Measurements from ENCODE around the gene CHST13.
"Not testable (repeated sequence)": the region's sequence is repeated elsewhere in the genome, so short reads cannot be mapped to it uniquely, and the experiment has no call there.

The CHST13 gene

DNA sequence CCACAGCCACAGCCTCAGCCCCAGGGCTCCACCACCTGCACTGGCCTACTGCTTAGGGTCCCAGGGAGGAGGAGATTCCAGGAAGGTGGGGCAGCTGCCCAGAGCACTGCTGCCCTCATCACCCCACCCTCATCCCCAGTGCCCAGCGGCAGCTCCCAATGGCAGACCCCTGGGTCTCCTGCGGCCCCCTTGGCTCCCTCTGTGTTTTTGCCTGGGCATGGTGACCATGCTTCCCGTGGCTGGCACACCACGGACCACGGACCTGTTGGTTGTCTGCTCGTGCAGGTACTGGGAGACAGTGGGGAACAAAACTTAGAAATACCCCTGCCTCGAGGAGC lies 2.7 kb downstream of the CHST13 start:
- DNase-seq (ENCODE audit: low spot score): no peak

DNA sequence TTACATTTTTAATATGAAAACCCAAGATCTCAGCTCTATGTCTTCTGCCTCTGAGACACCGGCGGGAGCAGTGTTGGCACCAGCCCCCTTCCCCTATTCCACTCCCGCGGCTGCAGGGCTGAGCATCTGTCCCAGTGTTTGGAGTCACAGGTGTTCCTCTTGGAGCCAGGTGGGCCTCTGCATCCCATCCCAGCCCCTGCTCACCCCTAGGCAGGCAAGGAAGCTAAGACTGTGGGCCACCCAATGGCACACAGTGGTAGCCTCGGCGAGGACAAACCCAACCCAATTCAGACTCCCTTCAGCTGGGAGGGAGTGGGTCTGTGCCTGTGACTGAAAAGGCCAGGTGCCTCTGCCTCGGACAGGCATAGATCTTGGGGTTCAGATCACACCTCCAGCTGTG lies 3.1 kb downstream of the CHST13 start:
- no peak for DNase-seq (ENCODE audit: low spot score)

DNA sequence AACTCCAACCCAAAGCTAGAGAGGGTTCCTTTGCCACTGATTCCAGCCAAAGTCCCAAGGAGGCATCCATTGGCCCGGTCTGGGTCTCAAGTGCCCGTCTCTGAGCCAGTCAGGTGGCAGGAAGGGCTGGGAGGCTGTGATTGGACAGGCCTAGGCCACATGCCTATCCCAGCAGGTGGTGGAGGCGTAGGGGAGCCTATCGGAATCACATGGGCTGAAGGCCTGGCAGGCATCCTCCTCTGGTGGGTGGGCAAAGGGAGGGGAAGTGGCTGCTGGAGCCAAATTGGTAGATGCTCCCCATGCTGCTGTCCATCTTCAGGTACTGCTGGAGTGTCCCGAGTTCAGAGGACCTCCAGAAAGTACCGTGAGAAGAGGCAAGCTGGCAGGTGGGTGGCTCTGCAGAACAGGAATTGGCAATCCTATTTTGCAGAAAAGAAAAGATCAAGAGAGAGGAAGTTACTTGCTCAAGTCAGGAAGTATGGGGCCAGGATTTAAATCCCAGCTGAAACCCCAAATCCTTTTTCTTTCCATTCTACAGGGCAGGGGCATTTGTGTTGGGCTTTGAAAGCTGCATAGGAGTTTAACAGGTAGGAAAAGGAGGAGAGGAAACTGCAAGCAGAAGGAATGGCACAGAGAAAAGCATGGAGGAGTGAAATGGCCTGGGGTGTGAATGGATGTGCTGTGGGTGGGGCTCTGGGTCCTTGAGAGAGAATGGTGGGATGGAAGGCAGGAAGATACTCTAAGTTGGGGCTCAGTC lies 3.7 kb downstream of the CHST13 start:
- no peak for DNase-seq (ENCODE audit: low spot score)

DNA sequence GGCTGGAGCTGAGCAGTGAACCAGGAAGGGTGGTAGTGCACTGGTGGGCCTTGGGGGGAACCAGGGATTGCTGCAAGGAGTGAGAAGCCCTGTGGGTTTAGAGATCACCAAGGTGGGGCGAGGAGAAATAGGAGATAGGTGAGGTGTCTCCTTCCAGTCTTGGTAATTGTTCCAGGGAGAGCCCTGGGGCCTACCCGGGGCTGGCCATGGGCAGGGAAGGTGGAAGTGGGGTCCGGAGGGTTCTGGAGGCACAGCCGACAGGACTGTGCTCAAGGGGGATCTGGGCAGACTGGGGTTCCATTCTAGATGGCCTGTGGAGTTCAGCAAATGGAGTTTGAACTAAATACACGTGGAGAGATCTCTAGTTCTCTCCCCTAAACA lies 4.5 kb downstream of the CHST13 start:
- no peak for DNase-seq (ENCODE audit: low spot score)

DNA sequence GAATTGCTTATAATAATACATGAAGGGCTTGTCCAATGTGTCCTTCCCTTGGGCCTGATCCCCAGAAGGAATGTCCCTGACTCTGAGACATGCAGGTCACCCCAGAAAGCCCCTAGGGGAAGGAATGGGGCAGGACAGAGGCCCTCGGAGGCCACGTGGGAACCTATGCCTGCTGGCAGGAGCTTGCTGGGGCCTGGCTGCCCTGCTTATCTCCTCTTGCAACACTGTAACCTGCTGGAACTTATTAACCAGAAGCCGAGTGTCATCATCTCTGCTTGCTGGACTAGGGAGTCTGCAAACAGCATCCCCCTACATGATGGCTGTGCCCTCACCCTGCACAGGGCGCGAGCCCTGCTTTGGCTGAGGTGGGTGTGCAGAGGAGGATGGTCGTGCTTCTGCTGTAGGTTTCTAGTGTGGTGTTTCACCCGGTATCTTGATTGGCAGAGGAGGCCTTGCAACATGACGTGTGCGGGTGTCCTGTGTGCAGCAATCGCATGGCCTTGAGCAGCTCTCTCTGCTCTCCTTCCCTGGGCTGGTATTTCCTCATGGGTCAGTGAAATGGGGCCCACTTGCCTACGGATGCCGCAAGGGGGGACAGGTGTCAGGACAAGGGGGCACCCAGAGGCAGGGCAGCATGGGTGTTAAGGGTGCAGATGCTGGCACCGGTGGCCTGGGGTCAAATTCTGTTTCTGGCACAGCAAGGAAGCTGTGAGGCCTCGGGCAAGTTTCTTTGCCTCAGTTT lies 5.0 kb downstream of the CHST13 start:
- DNase-seq (ENCODE audit: low spot score): peak; percentile 41

DNA sequence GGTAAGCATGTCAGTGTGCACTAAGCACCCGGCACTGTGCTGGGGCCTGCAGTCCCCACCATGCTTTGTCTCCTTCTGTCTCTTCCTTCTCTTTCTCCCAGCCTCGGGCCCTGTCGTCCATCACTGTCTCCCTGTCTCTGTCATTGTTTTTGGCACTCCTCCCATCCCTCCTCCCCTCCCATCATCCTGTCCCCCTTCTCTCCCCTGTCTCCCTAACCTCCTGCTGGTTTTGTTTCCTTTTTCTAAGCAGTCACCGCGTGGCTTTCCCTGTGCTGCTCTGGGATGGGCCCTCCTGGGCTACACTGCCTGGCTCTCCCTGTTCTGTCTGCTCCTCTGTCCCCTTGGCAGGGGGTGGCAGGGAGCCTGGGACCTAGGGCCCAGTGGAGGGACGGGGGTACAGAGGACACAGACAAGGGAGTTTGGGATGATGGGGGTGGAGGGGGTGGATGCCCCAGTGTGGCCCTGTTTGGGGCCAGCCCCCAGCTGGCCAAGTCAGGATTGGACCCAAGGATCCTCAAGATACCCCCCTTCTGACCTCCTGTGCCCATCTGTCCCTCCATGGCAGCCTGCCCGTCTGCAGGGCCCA lies 5.7 kb downstream of the CHST13 start:
- no peak for DNase-seq (ENCODE audit: low spot score)

DNA sequence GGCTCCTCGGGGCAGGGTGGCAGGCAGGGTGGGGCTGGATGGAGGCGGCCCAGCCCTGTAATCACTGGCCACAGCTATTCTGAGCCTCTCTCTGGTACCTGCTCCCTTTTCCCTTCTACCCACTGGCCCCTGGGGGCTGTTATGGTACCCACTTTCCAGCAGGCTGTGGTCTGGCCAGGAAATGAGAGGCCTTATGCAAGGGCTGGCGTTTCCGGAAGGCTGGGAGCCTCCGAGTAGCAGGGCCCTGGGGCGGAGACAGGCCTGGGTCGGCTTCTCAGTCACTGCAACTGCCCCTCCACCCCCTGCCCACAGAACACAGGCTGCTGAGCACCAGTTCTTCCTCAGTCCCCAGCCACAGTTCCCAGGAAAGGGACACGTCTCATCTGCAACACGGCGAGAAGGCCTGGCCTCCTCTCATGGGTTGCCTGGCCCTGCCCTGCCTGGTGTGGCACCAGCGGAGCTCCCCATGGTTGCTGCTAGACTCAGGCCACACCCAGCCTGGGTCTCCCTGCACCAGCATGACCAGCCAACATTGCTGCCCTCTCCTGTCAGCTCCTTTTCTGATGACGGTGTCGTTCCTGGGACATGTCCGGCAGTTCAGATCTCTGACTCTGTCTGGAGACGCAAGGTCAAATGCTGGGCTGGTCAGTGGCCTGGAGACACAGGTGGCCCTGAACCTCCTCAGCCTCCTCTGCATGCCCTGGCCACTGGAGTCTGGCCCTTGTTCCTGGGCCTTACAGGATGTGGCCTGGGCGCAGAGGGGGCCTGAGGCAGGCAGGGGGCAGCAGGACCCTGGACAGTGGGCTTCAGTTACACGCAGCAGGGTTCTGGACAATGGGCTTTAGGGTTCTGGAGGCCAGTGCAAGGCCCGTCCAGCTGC lies 6.5 kb downstream of the CHST13 start:
- DNase-seq (ENCODE audit: low spot score): no peak

DNA sequence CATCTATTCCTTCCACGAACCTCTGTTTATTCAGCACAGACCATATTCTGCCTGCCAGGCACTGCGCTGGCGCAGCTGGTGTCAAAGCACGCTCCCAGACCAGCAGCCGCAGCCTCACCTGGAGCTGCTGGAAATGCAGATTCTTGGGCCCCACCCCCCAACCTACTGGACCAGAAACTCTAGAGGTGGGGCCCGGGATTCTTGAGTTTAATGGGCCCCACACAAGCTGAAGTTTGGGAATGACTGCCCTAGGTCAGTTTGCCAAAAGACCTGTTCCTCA lies 7.0 kb downstream of the CHST13 start:
- no peak for DNase-seq (ENCODE audit: low spot score)

DNA sequence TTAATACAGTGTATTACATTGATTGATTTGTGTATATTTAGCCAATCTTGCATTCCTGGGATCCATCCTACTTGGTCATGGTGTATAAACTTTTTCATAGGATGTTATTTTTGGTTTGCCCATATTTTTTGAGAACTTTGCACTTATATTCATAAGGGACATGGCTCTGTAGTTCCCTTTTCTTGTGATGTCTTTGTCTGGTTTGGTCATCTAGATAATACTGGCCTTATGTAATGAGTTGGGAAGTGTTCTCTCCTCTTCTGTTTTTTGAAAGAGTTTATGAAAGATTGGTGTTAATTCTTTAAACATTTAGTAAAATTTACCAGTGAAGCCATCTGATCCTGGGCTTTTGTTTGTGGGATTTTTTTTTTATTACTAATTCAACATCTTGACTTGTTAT lies 9.6 kb downstream of the CHST13 start:
- no peak for DNase-seq (ENCODE audit: low spot score)

DNA sequence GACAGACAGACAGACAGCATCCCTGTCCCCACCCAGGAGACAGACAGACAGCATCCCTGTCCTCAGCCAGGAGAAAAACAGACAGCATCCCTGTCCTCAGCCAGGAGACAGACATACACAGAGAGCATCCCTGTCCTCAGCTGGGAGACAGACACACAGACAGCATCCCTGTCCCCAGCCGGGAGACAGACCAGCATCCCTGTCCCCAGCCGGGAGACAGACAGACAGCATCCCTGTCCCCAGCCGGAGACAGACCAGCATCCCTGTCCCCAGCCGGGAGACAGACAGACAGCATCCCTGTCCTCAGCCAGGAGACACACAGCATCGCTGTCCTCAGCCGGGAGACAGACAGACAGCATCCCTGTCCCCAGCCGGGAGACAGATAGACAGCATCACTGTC lies 10.8 kb downstream of the CHST13 start:
- DNase-seq (ENCODE audit: low spot score): not testable (repeated sequence)

DNA sequence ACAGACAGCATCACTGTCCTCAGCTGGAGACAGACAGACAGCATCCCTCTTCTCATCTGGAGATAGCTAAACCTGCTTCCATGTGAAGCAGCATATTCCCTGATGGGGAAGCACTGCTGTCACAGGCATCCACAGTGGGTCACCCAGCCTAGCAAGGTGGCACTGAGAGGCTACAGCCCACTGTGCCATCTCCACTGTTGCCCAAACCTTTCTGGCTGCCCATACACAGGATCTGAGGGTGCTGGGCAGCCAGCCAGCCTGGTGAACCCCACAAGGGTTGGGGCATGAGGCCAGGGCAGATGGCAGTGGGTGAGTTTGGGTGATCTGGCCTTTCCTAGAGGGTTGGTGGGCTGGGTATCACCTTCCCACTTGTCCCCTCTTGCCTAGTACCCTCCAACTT lies 11.7 kb downstream of the CHST13 start:
- no peak for DNase-seq (ENCODE audit: low spot score)

DNA sequence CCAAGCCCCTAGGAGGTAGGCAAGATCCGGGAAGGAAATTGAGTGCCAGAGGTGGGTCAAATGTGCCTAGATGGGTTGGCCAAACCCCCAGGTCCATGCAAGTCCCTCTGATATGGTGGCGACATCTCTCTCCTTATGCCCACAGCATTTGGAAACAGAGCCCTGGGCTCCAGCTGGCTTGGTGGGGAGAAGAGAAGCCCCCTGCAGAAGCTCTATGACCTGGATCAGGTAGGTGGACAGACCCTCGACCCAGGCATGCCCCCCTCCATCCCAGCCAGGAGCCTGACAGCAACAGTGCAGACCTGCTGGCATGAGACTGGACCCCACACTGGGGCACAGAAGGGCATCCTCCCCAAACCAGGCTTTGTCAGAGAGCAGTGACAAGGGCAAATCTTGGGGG lies 12.2 kb downstream of the CHST13 start:
- no peak for DNase-seq (ENCODE audit: low spot score)

DNA sequence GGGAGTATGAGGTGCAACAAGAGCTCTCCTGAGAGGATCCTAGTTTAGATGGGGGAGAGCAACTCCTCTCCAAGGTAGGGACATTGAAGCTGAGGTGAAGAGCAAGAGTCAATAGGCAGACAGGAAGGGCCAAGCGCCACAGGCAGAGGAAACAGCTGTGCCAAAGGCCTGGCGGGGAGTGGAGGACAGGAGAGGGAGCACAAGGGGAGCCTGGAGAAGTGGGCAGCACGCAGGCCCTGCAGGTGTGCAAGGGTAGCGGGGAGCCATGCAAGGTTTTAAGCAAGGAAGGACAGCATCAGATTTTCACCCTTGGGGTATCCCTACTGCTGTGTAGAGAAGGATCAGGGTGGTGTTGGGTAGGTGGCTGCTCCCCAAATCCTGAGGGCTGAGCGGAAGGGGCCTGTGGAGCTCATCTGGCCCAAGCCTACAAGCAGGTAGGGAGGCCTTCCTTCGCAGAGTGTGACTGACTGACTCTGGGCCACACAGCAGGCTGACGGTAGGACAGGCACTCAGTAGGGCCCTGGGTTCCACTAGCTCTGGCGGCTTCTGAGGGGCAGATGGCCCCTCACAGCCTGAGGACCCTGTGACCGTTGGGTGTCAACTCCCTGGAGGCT lies 13.3 kb downstream of the CHST13 start:
- no peak for DNase-seq (ENCODE audit: low spot score)

DNA sequence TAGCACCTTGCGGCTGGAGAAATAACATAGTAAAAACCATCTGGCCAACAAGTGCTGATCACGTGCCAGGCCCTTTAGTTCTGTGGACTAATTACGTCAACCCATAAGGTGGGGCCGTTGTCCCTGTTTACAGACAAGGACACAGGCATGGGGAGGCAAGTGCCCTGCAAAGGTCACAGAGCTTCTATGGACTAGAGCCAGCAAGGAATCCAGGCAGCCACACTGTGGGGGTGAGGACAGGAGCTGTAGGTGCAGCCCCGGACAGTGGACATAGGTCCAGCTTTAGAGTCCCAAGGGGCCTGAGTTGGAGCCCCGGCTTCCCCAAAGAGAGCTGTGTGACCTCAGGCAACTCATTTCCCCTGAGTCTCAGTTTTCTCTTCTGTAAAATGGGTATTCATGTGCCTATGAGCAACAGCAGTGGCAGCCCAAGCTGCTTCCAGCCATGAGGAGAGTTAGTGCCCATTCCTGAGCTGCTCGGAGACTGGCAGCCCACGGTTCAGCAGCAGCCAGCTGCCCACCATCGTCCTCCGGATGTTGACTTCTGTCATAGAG lies 13.9 kb downstream of the CHST13 start:
- no peak for DNase-seq (ENCODE audit: low spot score)

DNA sequence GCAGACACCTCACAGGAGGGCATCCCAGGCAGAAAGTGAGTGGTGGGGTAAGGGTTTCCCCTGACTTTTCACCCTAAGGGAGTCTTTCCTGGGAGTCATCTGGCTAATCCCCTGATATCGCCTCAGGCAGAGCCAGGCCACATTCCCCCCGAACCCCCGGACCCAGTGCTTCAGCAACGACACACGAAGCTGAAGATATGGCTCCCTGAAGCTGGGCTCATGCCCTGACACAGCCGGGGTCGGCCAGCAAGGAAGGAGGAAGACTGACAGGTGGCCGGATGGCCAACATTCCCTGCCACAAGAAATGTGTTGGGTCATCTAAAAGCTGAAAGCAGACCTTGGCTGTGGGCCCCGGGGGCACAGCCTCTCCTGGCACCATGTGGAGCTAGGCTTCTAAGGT lies 14.4 kb downstream of the CHST13 start:
- no peak for DNase-seq (ENCODE audit: low spot score)

DNA sequence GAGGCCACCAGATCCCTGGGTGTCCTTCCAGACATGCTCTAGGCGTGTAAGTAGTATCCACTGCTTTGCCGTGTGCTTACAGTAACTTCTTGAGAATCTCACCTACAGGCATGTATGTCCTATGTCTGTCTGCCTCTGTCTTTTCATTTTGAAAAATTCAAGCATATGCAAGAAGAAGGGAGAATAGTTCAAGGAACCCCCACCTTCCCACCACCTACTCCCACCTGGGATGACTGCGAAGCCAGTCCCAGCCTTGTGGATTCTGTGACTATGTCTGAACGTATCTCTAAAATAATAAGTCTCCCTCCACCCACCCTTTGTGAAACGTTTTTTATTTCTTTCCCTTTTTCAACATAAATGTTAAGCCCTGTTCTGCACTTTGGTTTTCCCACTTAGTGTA lies 15.0 kb downstream of the CHST13 start:
- no peak for DNase-seq (ENCODE audit: low spot score)

DNA sequence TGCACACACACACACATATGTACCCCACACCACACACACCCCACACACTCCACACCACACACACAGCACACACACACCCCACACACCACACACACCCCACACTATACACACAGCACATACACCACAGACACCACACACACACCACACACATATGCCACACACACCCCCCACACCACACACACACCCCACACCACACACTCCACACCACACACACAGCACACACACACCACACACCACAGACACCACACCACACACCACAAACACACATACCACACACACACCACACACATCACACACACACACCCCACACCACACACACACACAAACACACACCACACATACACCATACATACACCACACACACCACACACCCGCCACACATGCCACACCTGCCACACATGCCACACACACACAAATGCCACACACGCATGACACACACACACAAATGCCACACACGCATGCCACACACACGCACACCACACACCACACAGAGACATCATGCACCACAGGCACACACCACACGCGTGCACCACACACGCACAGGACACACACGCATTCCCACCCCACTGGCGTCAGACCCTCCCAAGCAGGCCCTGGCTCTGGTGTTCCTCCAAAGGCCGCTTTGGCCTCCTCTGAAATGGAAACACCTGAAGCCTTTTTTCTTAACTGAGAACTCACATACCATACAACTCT lies 15.7 kb downstream of the CHST13 start:
- no peak for DNase-seq (ENCODE audit: low spot score)

DNA sequence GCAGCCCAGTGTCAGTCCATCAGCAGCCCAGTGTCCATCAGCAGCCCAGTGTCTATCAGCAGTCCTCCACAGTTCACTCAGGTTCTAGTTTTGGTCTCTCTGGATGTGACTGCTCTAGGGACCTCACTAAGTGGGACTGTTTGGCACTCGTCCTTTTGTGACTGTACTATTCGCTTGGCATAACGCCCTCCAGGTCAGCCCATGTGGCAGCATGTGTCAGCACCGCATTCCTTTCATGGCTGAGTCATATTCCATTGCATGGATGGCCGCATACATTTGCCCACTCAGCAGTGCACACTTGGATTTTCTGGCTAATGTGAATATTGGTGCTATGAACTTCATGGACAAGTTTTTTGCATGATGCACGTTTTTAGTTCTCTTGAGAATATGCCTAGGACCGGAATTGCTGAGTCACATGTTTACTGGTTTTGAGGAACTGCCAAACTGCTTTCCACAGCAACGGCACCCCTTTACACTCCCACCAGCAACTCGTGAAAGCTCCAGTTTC lies 16.4 kb downstream of the CHST13 start:
- DNase-seq (ENCODE audit: low spot score): peak; percentile 89

DNA sequence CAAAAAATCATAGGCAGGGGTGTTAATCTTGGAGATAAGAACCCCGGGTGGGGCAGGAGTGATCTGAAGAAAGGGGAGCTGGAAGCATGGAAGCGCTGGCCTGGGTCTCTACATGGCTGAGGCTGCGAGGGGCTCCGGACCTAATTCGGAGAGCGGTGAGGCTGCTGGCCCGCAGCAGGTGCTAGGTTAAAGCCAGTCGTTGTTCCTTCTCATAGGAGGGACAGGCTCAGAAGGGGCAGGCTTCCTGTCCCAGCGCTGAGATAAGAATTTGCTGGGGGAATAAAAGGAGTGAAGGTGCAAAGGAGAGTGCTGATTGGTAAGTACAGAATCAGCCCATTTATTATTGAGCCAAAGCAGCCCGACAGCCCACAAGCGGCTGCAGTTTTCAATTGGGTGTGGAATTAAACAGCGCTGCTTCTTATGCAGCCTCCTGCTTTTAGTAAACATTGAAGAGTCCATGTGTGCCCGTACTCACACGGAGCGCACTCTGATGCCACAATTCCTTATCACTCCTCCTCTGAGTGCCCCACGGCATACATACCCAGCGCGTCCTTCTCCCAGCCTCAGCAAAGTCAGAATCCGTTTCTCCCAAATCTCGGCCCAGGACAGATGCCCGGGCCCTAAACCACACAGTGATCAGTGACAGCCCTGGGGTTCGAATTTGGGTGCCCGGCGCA lies 17.1 kb downstream of the CHST13 start:
- no peak for DNase-seq (ENCODE audit: low spot score)

DNA sequence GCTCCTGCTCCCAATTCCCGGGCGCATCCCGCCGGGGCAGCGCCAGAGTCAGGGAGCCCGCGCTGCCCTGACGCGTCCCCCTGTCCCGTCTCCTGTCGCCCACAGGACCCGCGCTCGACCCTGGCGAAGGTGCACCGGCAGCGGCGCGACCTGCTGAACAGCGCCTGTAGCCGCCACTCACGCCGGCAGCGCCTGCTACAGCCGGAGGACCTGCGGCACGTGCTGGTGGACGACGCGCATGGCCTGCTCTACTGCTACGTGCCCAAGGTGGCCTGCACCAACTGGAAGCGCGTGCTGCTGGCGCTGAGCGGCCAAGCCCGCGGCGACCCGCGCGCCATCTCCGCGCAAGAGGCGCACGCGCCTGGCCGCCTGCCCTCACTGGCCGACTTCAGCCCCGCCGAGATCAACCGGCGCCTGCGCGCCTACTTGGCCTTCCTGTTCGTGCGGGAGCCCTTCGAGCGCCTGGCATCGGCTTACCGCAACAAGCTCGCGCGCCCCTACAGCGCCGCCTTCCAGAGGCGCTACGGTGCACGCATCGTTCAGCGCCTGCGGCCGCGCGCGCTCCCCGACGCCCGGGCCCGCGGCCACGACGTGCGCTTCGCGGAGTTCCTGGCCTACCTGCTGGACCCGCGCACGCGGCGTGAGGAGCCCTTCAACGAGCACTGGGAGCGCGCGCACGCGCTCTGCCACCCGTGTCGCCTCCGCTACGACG lies 17.8 kb downstream of the CHST13 start:
- DNase-seq (ENCODE audit: low spot score): no peak
